22Rv1 (cell line): ENCODE data around the gene LYPD8.

Source experiments
- H3K27ac ChIP-seq: fragments of 450-650 bp; 2 replicates; pipeline ENCODE4 v1.5.1; 2017
- CTCF ChIP-seq: fragments of 450-650 bp; IDR thresholded peaks from 2 replicates; pipeline ENCODE4 v1.5.1; 2017; ENCODE audit warnings: mild to moderate bottlenecking
- ZFX ChIP-seq: fragments of 450-650 bp; IDR thresholded peaks from 2 replicates; pipeline ENCODE4 v1.6.1; 2017; ENCODE audit warnings: antibody characterized with exemption, borderline replicate concordance

Gene LYPD8

GRCh38 chr1:248757784-248758195 is 2.2 kb upstream of the LYPD8 start:
- TF ChIP-seq ZFX = no peak
- peak overlapping the region; percentile 30 for H3K27ac ChIP-seq

GRCh38 chr1:248756636-248757035 is 1.1 kb upstream of the LYPD8 start:
- H3K27ac ChIP-seq = no peak overlapping the region
- TF ChIP-seq CTCF (no peak), ZFX (no peak)

- no peak overlapping the region for H3K27ac ChIP-seq
- no peak for TF ChIP-seq CTCF
- no peak for TF ChIP-seq ZFX
These were observed 592 bp upstream of the LYPD8 start for GRCh38 chr1:248756151-248756550.

- no peak overlapping the region for H3K27ac ChIP-seq
- TF ChIP-seq ZFX = no peak
These were observed 1.8 kb downstream of the LYPD8 start for GRCh38 chr1:248753708-248754280.

- H3K27ac ChIP-seq = no peak overlapping the region
- no peak for TF ChIP-seq ZFX
- TF ChIP-seq CTCF = no peak
These were observed 2.4 kb downstream of the LYPD8 start for GRCh38 chr1:248753029-248753594.

GRCh38 chr1:248752161-248753028 is 3.2 kb downstream of the LYPD8 start:
- no peak overlapping the region for H3K27ac ChIP-seq

GRCh38 chr1:248751635-248752034 is 3.9 kb downstream of the LYPD8 start:
- no peak overlapping the region for H3K27ac ChIP-seq
- no peak for TF ChIP-seq ZFX
- no peak for TF ChIP-seq CTCF

More at GRCh38 chr1:248752161-248753028, 3.2 kb downstream of the LYPD8 start:
- no peak for TF ChIP-seq ZFX
- TF ChIP-seq CTCF = no peak

GRCh38 chr1:248751142-248751541 is 4.4 kb downstream of the LYPD8 start:
- no peak for TF ChIP-seq ZFX
- TF ChIP-seq CTCF = no peak

More at GRCh38 chr1:248751142-248751541, 4.4 kb downstream of the LYPD8 start:
- no peak overlapping the region for H3K27ac ChIP-seq
